Liver (tissue), 9 donors: ENCODE data around the gene ACKR2. TPM values are rescaled to one million over a fixed set of nuclear protein-coding genes. Genes with fewer than 3 reads are reported as not detected.

Source experiments
- DNase-seq: peaks from one replicate; pipeline ENCODE4 v3.0.0-alpha.2; 2017; ENCODE audit warnings: low spot score
- H3K27ac ChIP-seq, 2 donors: one replicate each; pipeline ENCODE4 v1.7.0; 2013; ENCODE audit warnings: inconsistent platforms in 2 of 2, low read length in 2 of 2, control low read depth in 1 of 2, low read depth in 1 of 2, mild to moderate bottlenecking in 1 of 2
- H3K27me3 ChIP-seq, 4 donors: one replicate each; pipeline versions ENCODE4 v1.6.1 to v1.7.0; 2013; ENCODE audit warnings: low read length in 3 of 4, inconsistent platforms in 1 of 4, mild to moderate bottlenecking in 1 of 4, moderate library complexity in 1 of 4; ENCODE audit not compliant: control insufficient read depth in 4 of 4, insufficient read depth in 4 of 4
- H3K36me3 ChIP-seq, 4 donors: one replicate each; pipeline versions ENCODE4 v1.6.1 to v1.7.0; 2013; ENCODE audit warnings: low read length in 3 of 4, mild to moderate bottlenecking in 3 of 4, low read depth in 1 of 4, moderate library complexity in 1 of 4; ENCODE audit not compliant: control insufficient read depth in 4 of 4, insufficient read depth in 3 of 4
- H3K4me1 ChIP-seq, 4 donors: one replicate each; pipeline versions ENCODE4 v1.6.1 to v1.7.0; 2013; ENCODE audit warnings: low read length in 3 of 4, mild to moderate bottlenecking in 3 of 4, moderate library complexity in 1 of 4; ENCODE audit not compliant: control insufficient read depth in 4 of 4, insufficient read depth in 4 of 4
- H3K4me3 ChIP-seq, 3 donors: one replicate each; pipeline versions ENCODE4 v1.6.1 to v1.7.0; 2013; ENCODE audit warnings: low read length in 3 of 3, control low read depth in 1 of 3, low read depth in 1 of 3, mild to moderate bottlenecking in 1 of 3
- H3K9ac ChIP-seq, 2 donors: one replicate each; pipeline ENCODE4 v1.7.0; 2013; ENCODE audit warnings: low read length in 2 of 2, mild to moderate bottlenecking in 2 of 2, moderate library complexity in 2 of 2, control low read depth in 1 of 2, low read depth in 1 of 2
- H3K9me3 ChIP-seq, 4 donors: one replicate each; pipeline versions ENCODE4 v1.6.1 to v1.7.0; 2013; ENCODE audit warnings: low read length in 3 of 4; ENCODE audit not compliant: control insufficient read depth in 4 of 4
- EGR1 ChIP-seq, 2 donors: IDR thresholded peaks; 2 replicates each; pipeline ENCODE4 v1.6.1; 2016 to 2018; ENCODE audit warnings: antibody characterized with exemption in 2 of 2, low read depth in 2 of 2
- FOXA1 ChIP-seq: IDR thresholded peaks from 2 replicates; pipeline ENCODE4 v1.6.1; 2016; ENCODE audit warnings: antibody characterized with exemption
- FOXA2 ChIP-seq: IDR thresholded peaks from 2 replicates; pipeline ENCODE4 v1.6.1; 2016; ENCODE audit warnings: antibody characterized with exemption
- GABPA ChIP-seq, 2 donors: IDR thresholded peaks in 1 of 2; conservative IDR thresholded peaks in 1 of 2; 2 replicates each; pipeline ENCODE4 v1.6.1; 2016; ENCODE audit warnings: antibody characterized with exemption in 2 of 2, mild to moderate bottlenecking in 1 of 2, moderate library complexity in 1 of 2
- HNF4A ChIP-seq, 2 donors: conservative IDR thresholded peaks; 2 replicates each; pipeline ENCODE4 v1.6.1; 2016; ENCODE audit warnings: antibody characterized with exemption in 2 of 2, mild to moderate bottlenecking in 2 of 2
- JUND ChIP-seq, 2 donors: IDR thresholded peaks; 2 replicates each; pipeline ENCODE4 v1.6.1; 2016; ENCODE audit warnings: antibody characterized with exemption in 2 of 2
- NR2F2 ChIP-seq: IDR thresholded peaks from 2 replicates; pipeline ENCODE4 v1.6.1; 2016; ENCODE audit warnings: antibody characterized with exemption
- RAD21 ChIP-seq, 2 donors: IDR thresholded peaks; 2 replicates each; pipeline ENCODE4 v1.6.1; 2016; ENCODE audit warnings: antibody characterized with exemption in 2 of 2, mild to moderate bottlenecking in 2 of 2
- RXRA ChIP-seq, 2 donors: IDR thresholded peaks; 2 replicates each; pipeline ENCODE4 v1.6.1; 2017 to 2018; ENCODE audit warnings: antibody characterized with exemption in 2 of 2, mild to moderate bottlenecking in 1 of 2
- SP1 ChIP-seq: IDR thresholded peaks from 2 replicates; pipeline ENCODE4 v1.6.1; 2018; ENCODE audit warnings: antibody characterized with exemption, mild to moderate bottlenecking
- TAF1 ChIP-seq: conservative IDR thresholded peaks from 2 replicates; pipeline ENCODE4 v1.6.1; 2016; ENCODE audit warnings: antibody characterized with exemption, mild to moderate bottlenecking
- YY1 ChIP-seq: IDR thresholded peaks from 2 replicates; pipeline ENCODE4 v1.6.1; 2016; ENCODE audit warnings: antibody characterized with exemption, mild to moderate bottlenecking
- ZBTB33 ChIP-seq: IDR thresholded peaks from 2 replicates; pipeline ENCODE4 v1.6.1; 2016; ENCODE audit warnings: antibody characterized with exemption
- WGBS: extraction: QIAGEN DNeasy Blood & Tissue Kit; methylation state at CpG from one replicate; pipeline ENCODE4 v1.1.7; 2013; 5-methylcytosine and 5-hydroxymethylcytosine counted together
- polyA plus RNA-seq, 2 donors: library from polyadenylated mRNA; stranded (reverse) in 1 of 2; unstranded in 1 of 2; fragments of 200-250 nt in 1 of 2; fragments of >200 nt in 1 of 2; fragmentation: Nextera tagmentation in 1 of 2; extraction: Ambion mirVana in 1 of 2; gene quantifications; one replicate each; pipeline versions ENCODE4 v1.2.1 to v1.2.3, GENCODE V29; 2013 to 2015
- total RNA-seq, 2 donors: library from RNA; depleted of rRNA; stranded (reverse); fragments of >200 nt; gene quantifications; one replicate each; pipeline ENCODE4 v1.2.3, GENCODE V29; 2014
- TF ChIP-seq, protein P1 (sequence below): fragments of 150-350 bp; IDR thresholded peaks from 2 replicates; pipeline ENCODE4 v1.5.1; 2017; ENCODE audit warnings: improper control_type of control experiment, low read depth, low read length; ENCODE audit not compliant: missing input control
- TF ChIP-seq, protein P2 (sequence below): IDR thresholded peaks from 2 replicates; pipeline ENCODE4 v1.6.1; 2016; ENCODE audit warnings: antibody characterized with exemption
- TF ChIP-seq, protein P3 (sequence below): IDR thresholded peaks from 2 replicates; pipeline ENCODE4 v1.6.1; 2016; ENCODE audit warnings: antibody characterized with exemption
- donor health status: healthy.
- donor health status: healthy.
- donor health status: healthy.
- donor health status: healthy.
- donor health status: healthy.

Gene ACKR2
- total RNA-seq, result 10 to 100 TPM; 12.5 to 19.3 TPM
- 1 to 10 TPM; 7.3 to 9.2 TPM for polyA plus RNA-seq

DNA sequence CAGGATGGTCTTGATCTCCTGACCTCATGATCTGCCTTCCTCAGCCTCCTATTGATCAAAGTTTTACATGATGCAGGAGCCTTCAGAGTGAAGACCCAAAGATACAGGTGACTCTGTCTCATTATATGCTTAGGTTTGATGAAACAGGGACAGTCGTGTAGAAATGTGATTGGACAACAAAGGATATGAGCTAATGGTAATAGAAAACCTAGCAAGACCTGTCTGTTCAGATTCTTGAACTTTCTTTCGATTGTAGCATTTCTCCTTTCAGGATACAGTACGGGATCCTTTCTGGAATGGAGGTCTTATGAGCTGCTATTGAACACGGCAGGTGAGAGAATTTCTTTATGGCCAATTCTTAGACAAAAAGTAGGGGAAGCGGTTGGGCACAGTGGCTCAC lies at the start of gene ACKR2:
Gene ACKR2, plus strand, starts transcription at position 244 of the 400 bp plus-strand sequence. CDS start 55,058 bp downstream, outside the sequence.
- no peak for DNase-seq
- Histone ChIP-seq H3K9me3 (no peaks in the 10 kb centered on the region), H3K4me3 (no peak within 1 kb of the TSS), H3K27ac (no peak within 1 kb of the TSS), H3K9ac (no peak within 1 kb of the TSS), H3K36me3 (no peaks in the 10 kb centered on the region), H3K27me3 (no peaks in the 10 kb centered on the region), H3K4me1 (peaks cover 0 to 7% (median 3%) of the 10 kb centered on the region in 4 donors)
- 96% methylated on average over 5 of the region's 5 CpGs for WGBS
- no peak for TF ChIP-seq NR2F2
- TF ChIP-seq, protein P1, sequence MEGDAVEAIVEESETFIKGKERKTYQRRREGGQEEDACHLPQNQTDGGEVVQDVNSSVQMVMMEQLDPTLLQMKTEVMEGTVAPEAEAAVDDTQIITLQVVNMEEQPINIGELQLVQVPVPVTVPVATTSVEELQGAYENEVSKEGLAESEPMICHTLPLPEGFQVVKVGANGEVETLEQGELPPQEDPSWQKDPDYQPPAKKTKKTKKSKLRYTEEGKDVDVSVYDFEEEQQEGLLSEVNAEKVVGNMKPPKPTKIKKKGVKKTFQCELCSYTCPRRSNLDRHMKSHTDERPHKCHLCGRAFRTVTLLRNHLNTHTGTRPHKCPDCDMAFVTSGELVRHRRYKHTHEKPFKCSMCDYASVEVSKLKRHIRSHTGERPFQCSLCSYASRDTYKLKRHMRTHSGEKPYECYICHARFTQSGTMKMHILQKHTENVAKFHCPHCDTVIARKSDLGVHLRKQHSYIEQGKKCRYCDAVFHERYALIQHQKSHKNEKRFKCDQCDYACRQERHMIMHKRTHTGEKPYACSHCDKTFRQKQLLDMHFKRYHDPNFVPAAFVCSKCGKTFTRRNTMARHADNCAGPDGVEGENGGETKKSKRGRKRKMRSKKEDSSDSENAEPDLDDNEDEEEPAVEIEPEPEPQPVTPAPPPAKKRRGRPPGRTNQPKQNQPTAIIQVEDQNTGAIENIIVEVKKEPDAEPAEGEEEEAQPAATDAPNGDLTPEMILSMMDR, result no peak
- TF ChIP-seq TAF1, result no peak
- no peak for TF ChIP-seq HNF4A (conservative IDR thresholded peaks at IDR 0.05)
- TF ChIP-seq, protein P2, sequence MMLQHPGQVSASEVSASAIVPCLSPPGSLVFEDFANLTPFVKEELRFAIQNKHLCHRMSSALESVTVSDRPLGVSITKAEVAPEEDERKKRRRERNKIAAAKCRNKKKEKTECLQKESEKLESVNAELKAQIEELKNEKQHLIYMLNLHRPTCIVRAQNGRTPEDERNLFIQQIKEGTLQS, result no peak
- no peak for TF ChIP-seq FOXA1
- no peak for TF ChIP-seq ZBTB33
- no peak for TF ChIP-seq FOXA2
- TF ChIP-seq, protein P3, sequence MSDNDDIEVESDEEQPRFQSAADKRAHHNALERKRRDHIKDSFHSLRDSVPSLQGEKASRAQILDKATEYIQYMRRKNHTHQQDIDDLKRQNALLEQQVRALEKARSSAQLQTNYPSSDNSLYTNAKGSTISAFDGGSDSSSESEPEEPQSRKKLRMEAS, result no peak
- no peak for TF ChIP-seq RAD21 (IDR thresholded peaks at IDR 0.05)
- no peak for TF ChIP-seq JUND (IDR thresholded peaks at IDR 0.05)
- no peak for TF ChIP-seq EGR1 (IDR thresholded peaks at IDR 0.05; ENCODE audit: low read depth in 2 of 2)
- TF ChIP-seq SP1, result no peak

DNA sequence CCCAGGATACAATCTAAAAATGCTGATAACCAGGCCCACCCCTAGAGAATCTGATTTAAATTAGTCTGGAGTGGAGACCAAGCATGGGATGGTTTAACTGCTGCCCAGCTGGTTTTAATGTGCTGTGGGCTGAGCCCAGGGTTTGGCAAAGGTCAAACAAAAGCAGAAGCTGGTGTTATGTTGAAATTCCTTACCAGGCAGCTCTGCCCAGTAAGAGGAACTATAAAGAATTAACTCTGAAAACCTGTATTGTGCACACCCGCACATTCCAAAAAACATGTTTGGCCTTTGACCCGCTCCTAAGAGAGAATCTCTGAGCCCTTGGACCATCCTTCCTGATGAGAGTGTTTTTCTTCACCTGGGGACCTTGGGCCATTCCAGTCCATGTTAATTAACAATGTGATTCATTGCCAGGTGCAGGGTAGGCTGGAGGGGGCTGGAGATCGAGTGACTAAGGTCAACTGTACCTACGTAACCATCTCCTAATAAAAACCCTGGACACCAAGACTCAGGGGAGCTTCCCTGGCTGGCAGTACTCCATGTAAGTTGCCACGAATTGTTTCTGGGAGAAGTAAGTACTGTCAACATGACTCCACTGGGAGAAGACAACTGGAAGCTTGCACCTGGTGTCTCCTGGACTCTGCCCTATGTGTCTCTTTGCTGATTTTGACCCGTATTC lies 47.1 kb upstream of the ACKR2 start:
- no peak overlapping the region for H3K9ac ChIP-seq
- no peak overlapping the region for H3K4me3 ChIP-seq
- H3K27me3 ChIP-seq, result no peaks in the 10 kb centered on the region
- 53% methylated on average over 6 of the region's 6 CpGs for WGBS
- TF ChIP-seq SP1 (peak; percentile 10), HNF4A (conservative IDR thresholded peaks at IDR 0.05) (peak; percentile 9 to 51), GABPA (IDR thresholded peaks at IDR 0.05 in 1 of 2, conservative IDR thresholded peaks at IDR 0.05 in 1 of 2) (no peak), NR2F2 (peak; percentile 19), RXRA (IDR thresholded peaks at IDR 0.05) (peak; percentile 50 to 60), YY1 (peak; percentile 43), RAD21 (IDR thresholded peaks at IDR 0.05) (no peak), JUND (IDR thresholded peaks at IDR 0.05) (peak in 1 of 2 donors; percentile 44)
- TF ChIP-seq, protein P1, result no peak
- TF ChIP-seq, protein P3, result peak; percentile 51
- H3K36me3 ChIP-seq, result no peaks in the 10 kb centered on the region
- no peaks in the 10 kb centered on the region for H3K9me3 ChIP-seq
- H3K4me1 ChIP-seq, result peaks cover 10 to 20% (median 16%) of the 10 kb centered on the region in 4 donors
- DNase-seq, result no peak
- H3K27ac ChIP-seq, result peak overlapping the region; percentile 39 to 56
